GM12891 (cell line): Measurements from ENCODE around the gene SAV1.

Experiments used
- PAX5 ChIP-seq: IDR thresholded peaks from 2 replicates; pipeline ENCODE4 v1.6.1; 2011; ENCODE audit warnings: low read length, moderate library complexity, mild to moderate bottlenecking; ENCODE audit not compliant: insufficient read depth, severe bottlenecking
- POLR2A ChIP-seq: IDR thresholded peaks from 2 replicates; pipeline ENCODE4 v1.6.1; 2011; ENCODE audit warnings: low read depth, low read length, control low read depth
- POLR2AphosphoS5 ChIP-seq: IDR thresholded peaks from 2 replicates; pipeline ENCODE4 v1.6.1; 2011; ENCODE audit warnings: low read depth, low read length, control low read depth
- SPI1 ChIP-seq: IDR thresholded peaks from 2 replicates; pipeline ENCODE4 v1.6.1; 2011; ENCODE audit warnings: low read depth, low read length, control low read depth
- TAF1 ChIP-seq: IDR thresholded peaks from 2 replicates; pipeline ENCODE4 v1.6.1; 2011; ENCODE audit warnings: low read depth, low read length, control low read depth

- TF ChIP-seq POLR2AphosphoS5 (no peak), POLR2A (no peak), TAF1 (no peak), PAX5 (no peak), SPI1 (no peak)
These were observed 57.6 kb downstream of the SAV1 start for GRCh38 chr14:50610465-50610864.
